ENCODE data around the gene CRY2.
"Not testable (repeated sequence)": the region's sequence is repeated elsewhere in the genome, so short reads cannot be mapped to it uniquely, and the experiment has no call there.

Gene CRY2

DNA sequence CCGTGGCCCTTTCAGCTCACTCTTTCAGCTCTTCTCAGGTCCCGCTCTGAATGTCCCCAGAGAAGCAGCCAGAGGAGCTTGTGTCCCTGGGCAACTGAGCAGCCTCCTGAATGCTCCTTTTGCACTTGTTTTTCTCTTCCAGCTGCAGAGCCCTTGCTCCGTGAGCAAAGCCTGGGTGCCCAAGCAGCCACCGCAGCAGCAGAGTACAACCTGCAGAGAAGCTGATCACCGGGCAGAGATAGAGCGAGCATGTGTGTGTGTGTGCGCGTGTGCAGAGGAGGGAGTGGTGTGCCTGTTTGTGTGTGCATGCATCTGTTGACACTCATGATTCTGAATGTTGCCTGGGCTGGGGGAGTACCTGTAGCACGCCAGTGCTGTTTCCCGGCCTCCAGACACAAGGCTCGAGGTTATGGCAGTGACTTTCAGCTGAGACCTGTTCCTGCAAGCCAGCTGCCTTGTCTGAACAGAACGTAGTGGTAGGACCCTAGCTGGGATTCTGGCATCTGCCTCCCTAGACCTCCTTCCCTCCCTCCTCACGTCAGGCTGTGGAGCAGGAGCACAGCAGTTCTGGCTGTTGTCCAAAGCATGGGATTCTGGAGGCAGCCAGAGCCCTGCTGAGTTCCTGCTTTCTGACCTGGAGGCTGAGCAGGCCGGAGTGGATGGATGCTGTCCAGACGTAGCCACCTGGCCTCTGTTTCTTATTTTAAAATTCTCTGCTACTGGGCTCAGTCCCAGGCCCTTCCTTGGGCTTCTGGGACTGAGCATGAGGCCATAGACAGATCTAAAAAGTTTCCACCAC, 33.7 kb downstream of the CRY2 start:
- DNase-seq: peak; percentile 25

DNA sequence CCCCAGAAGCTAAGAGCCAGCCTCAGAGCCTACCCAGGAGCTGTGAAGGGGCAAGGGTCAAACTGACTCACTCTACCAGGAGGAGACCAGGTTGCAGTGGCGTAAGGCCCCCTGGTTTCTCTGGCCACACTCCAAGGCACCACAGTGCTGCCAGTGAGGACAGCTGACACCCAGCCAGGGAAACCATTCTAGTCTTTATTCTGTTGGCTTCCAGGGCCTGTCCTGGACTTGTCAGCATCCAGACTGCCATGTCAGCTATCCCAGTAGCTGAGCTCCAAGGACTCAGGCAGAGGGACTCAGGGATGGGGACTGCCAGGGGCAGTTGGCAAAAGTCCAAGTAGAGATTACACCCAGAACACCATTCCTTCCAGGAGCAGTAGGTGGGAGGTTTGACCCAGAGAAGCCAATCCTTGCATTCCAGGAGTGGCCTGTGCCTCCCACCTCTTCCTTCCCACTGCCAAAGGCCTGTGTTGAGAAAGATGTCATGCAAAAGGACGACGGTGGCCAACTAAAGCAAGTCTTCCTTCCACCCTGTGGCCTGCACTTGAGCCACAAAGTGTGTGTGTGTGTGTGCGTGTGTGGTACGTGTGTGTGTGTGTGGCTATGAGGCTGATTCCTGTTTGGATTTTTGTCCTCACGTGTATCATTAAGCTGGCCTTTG, 34.6 kb downstream of the CRY2 start:
- DNase-seq: peak; percentile 17

DNA sequence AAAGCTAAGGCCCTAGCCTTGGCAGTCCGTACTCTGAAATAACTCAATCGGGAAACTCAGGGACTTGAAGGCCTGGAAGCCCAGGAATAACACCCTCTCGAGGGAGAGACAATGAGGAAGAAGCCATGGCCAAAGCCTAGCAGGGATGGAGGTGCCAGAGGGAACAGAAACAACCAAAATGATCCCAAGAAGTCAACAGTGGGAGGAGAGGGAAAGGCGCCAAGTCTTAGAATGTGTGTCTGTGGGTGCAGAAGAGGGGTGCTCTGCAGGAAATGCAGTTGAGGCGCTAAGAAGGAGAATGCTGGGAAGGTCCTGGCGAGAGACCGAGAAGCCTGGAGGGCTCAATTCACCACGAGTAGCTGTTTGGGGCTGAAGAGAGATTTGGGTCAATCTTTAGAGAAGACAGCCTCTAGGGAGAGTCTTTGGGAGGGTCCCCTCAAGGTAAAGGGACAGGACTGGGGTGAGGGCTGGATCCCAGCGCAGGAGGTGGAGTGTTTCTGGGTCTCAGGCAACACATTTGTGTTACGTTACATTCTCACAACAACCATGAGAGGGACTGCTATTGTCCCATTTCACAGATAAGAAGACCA, 37.4 kb downstream of the CRY2 start:
- no peak for DNase-seq

DNA sequence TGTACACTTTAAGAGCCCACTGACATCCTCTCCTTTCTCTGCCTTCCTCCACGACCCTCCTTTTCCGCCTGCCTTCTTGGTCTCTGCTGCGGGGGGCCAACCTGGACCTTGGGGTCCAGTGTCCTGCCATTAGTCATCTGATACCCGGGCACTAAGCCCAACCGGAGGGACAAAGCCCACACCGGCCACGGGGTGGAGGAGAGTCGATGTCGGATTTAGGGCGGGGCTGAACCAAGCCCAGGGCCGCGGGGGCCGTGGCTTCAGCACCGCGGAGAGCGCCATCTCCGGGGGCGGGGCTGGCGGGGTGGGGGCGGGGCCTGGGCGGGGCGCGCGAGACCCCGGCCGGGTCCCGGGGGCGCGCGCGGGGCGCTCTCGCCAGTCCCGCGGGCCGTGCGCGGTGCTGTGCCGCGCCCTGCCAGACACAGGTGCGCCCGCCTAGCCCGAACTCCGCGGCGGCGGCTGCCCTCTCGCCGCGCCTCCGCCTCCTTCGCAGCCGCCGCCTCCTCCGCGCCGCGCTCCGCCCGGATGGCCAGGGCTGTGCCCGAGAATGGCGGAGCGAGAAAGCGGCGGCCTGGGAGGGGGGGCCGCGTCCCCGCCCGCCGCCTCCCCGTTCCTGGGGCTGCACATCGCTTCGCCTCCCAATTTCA, 38.1 kb downstream of the CRY2 start, which contains the start of gene MAPK8IP1:
Gene MAPK8IP1, plus strand, starts transcription at position 378 of the 647 bp plus-strand sequence. Its CDS starts 170 bp downstream, at position 548.
- DNase-seq: peak; percentile 64

DNA sequence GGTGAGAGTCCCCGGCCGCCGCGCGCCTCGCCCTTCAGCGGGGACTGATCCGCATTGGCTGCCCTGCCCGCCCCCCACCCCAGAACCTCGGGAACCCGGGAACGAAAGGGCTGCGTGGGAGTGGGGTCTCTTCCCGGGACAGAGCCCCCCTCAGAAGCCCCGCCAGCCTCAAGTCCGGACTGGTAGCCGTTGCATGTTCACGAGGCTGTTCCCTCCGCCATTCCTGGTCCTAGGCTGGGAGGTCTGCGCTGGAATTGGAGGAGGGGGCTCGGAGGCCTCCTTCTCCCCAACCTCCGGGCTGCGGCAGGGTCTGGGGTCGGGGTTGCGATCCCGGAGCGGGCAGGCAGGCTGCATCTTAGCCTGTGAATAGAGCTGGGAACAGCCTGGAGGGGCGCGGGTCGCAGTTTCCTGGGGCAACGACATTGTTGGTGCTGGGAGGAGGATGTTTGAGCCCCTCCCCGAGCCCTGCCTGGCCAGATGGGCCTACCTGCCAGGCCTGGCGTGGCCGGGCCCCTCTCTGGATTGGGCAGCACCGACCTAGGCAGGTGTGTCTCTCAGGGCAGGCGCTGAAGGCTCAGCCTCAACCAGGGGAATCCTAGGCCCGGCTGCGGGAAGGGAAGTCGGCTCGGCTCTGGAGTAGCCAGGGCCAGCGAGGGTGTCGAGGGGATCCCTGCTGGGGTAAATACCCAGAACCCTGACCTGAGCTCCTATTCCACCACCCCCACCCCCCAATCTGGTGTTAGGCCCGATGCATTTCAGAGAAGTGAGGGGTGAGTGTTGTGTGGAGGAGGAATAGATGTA, 38.8 kb downstream of the CRY2 start:
- DNase-seq: peak; percentile 18

DNA sequence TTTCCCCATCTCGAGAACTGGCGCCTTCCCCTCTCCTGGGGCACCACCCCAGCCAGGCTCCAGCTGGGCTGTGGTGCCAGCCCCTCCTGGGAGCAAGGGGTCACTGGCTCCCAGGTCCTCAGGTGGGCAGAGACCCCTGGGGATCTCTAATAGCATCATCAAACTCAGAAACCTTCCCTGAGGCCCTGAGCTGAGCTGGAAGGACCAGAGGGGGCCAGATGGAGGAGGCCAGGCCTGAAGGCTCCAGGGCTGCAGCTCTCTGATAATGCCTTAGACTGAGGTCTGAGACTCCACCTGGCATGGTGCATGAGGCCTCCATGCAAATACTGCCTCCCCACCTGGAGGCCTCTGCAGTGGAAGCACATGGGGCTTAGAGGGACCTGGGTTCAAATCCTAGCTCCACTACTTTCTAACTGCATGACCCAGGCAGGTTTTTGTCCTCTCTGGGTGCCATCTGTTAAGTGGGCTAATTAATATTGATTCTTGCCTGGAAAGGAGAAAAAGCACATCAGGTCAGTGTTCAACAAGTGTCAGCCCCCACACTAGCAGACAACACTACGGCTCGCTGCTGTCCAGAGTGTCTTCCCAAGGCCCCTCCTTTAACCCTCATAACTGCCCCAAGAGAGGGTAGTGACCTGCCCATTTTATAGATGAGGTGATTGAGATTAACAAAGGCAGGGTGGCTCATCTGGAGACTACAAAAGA, 39.7 kb downstream of the CRY2 start:
- no peak for DNase-seq

DNA sequence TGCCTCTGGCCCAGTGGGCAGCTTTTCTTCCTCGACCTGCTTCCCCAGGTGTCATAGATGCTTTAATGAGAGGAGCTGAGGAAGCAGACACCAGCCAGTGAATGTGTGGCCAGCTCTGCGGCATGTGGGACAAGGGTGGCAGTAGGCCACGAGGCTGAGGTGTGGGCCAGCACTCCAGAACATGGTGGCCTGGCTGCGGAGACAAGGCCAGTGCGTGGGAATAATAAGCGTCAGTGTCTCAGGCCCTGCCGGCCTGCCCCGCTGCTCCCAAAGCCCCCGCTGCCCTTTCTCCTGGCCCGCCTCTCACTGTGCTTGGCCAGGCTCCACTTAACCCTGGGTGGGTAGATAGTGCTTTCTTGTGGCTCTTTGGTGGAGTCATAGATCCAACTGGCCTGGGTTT, 40.3 kb downstream of the CRY2 start:
- no peak for DNase-seq

DNA sequence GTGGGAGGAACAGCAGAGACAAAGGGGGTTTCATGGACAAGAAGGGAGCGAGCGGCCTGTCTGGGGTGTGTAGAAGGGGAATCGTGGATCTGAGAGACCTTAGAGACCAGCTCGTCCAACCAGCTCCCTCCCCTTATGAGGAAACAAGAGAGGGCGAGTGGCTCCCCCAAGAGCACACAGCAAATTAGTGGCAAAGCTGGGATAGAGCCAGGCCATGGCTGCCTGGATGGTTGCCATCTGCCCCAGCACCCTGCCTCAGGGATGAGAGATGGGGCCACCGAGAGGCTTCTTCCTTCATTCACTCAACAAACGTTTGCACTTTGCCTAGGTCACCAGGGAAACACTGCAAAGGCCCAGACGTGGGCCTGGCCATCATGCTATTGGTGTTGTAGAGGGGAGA, 42.3 kb downstream of the CRY2 start:
- DNase-seq: no peak

DNA sequence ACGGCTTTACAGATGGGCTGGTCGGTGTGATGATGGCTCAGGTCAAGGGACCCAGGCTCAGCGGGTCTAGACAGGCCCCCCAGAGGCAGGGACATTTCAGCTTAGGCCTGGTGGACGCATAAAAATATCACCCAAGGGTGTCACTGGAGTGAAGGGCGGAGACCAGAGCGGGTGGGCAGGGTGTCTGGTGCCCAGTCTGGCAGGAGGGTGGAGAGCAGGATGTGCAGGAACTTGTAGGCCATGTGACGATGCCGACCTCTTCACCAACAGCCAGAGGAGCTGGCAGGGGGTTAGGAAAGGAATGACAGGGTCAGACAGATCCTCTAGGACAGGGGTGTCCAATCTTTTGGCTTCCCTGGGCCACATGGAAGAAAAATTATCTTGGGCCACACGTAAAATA, 42.7 kb downstream of the CRY2 start:
- DNase-seq: no peak

DNA sequence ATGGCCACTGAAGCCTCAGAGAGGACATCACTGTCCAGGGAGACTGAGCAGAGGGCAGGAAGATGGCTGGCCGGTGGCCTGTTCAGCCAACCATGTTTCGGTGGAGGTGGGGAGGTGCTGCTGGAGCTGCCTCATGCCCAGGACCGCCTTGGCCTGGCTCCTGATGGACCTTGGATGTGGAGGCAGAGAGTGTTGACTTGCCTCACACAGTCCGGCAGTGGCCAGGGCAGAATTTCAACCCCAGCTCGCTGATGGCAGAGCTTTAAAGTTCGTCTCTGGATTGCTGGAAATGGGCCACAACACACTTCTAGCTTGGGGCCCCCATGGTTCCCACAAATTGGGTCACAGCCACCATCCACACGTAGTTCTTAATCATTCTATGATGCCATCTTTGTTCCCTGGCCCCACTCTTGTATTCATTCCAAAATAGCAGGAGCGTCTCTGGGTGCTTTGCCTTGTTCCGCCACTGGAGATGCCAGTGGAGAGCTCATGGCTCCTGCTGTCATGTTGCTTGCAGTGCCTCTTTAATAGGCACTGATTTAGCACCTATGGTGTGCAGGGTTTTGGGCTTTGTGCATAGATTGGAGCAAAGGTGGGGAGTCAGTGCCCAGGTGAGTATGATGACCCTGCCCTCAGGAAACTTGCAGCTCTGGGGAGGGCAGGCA, 43.7 kb downstream of the CRY2 start:
- no peak for DNase-seq

DNA sequence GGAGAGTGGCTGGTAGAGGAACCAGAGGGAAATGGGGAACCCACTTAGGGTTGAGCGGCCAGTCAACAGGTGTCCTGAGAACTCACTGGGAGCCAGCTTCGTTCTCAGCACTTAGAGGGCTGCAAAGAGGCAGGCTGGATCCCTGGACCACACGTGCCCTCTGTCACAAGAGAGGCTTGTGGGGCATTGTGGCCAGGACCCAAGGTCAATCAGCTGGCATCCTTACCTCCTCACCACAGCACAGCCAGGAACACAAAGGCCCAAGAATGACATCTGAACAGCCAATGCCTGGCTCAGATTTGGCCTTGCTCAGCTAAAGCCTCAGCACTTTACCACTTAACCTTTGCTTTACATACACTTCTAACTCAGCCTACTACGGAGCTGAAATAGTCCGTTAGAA, 45.6 kb downstream of the CRY2 start:
- DNase-seq: no peak

DNA sequence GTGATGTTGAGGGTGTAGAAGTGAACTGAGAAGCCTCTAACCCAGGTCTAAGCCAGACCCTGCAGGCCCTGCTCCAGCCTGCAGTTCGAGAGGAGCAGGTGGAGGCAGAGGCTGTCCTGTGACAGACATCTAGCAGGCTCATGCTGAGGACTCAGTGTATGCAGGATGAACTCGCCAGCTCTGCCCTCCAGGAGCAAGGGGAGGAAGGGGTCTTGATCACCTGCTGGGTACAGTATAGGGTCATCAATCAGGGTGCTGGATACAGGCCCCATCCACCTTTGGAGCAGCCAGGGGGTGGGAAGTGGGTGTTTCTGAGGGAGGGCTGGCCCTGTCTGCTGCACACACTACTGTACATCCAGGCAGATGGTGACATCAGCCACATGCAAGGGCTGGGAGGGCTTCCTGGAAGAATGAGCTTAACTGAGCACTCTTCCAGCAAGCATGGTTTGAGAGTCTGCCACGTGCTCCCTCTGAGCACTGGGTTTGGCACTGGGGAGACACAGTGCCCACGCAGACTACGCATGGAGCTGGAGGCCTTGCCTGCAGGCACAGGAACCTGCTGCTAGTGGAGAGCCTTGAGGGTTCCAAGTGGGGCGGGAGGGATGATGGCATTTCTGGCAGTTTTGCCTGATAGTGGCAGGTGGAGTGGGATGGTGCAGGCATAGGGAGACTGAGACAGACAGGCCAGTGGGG, 47.4 kb downstream of the CRY2 start:
- no peak for DNase-seq

DNA sequence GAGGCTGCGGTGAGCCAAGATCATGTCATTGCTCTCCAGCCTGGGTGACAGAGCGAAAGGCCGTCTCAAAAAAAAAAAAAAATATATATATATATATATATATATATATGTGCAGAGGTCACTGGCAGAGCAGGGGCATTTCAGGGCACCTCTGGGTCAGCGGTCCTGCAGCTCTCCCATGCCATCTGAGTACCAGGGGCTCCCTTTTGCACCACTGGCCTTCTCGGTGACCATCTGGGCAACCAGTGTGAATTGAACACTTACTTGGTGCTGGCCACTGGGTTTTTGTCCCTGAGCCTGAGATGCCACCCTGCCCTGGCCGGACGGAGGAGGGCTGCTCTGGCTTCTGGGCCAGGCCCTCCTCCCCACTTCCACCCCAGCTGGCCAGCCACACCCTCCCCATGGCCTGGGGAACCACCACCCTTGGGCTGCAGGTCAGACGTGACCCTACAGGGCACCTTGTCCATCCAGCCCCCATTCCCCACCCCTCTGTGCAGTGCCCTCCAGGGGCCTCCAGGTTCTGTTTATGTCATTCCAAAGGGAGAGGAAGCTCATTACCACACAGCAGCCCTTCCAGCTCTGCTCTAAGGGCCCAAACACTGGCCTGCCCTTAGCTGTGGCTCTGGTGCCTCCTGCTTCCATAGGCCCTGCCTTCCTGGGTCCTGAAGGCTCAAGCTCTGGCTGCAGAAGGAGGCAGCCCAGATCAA, 48.4 kb downstream of the CRY2 start:
- DNase-seq: no peak

DNA sequence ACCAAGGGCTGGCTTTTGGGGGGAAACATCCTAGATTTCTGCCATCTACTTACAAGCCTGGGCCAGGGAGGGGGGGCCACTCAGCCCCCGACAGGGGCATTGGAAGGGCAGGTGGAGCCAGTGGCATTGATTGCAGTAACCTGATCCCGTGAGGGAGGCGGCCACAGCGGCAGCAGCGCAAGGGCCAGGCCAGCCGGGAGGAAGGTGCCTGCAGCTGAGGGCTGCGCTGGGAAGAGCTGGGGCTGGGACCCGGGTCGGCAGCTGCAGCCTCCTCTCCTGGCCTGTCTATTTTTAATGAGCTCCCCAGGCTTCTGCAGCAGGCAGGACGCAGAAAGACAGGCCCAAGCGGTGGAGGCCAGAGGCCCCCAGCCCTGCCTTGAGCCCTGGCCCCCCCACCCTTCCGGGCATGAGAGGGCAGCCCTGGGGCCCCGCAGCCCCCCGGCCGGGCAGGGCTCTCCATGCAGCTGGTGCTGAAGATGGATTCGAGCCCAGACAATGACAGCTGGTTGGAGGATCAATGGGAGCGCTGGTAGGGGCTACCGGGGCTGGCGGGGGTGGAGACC, 49.2 kb downstream of the CRY2 start:
- peak; percentile 83 for DNase-seq

DNA sequence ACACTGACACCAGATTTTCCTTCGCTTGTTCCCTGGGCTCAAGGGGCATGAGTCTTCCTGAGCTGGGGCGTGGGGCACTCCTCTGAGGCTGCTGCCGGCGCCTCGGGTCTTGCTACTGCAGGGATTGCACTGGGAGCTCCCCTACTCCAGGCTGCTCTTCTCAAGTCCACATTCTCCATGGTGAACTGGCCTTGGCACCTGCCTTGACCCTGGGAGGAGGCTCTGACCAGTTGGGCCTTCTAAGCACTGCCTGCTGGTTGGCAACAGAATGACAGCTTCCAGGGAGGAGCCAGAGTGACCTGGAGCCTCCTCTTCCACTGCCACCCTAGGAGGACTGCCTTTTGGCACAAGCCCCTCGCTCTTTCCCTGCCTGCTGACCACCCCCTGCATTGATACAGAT, 50.3 kb downstream of the CRY2 start:
- DNase-seq: no peak

DNA sequence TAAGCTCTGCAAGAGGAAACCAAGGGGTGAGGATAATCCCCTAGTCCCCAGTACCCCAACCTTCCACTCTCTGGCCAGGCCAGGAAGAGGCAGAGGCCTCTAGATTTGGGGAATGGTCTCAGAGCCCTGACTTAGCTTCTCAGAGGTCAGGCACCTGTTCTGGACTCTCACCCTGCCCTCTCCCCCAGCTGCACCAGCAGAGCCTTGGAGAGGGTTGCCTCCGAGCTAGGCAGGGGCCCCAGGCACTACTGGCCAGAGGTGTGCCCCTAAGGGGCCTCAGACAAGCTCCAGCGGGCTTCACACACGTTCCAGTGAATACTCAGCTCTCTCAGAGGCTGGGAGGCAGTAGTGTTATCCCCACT, 51.8 kb downstream of the CRY2 start:
- DNase-seq: no peak

DNA sequence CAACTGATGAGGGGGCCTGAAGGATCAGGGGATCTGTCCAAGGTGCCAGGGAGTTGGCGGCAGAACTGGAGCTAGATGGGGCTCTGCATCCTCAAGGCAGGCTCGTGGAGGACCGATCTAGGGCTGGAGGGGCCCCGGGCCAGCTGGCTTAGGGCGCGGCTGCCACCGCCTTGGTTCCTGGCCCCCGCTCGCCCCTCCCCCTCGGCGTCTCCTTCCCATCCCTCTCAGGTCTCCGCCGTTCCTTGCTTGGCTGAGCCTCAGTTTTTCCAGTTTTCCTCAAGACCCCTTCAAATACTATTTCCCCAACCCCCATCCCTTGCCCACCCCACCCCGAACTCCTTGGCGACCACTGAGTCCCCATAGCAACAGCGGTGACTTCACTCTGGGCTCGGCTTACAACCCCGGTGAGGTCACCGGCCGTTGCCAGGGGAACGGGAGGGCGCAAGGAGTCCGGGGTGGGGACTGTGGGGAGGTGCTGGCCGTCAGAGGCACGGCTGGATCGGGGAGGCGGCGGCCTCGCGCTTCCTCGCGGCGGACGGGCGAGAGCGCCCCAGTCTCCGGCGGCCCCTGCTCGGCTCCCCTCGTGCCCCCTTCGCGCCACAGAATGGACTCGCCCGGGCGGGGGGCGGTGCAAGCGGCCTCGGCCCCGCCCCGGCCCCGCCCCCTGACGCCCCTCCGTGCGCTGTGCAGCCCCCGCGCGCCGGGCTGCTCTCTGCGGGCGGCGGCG, 52.3 kb downstream of the CRY2 start:
- peak; percentile 86 for DNase-seq

DNA sequence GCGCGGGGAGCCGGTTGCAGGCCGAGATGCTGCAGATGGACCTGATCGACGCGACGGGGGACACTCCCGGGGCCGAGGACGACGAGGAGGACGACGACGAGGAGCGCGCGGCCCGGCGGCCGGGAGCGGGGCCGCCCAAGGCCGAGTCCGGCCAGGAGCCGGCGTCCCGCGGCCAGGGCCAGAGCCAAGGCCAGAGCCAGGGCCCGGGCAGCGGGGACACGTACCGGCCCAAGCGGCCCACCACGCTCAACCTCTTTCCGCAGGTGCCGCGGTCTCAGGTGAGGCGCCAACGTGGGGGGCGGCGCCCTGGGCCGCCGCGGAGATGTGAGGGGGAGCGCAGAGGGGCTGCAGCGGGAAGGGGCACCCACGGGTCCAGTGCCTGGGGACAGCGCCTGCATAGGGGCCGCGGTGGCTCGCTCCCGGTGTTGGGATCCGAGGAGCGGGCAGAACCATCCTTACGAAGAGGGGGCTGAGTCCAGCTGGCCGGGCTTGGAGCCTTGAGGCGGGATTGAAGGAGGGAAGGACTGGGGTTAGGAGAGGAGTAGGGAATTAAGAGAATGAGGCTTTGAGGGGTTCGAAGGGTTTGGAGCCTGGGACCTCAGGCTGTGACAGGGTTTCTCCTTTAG, 53.0 kb downstream of the CRY2 start:
- DNase-seq: not testable (repeated sequence)
